IPS-20b (cell line): Measurements from ENCODE around the gene SEMA6A.

ENCODE experiments used
- H3K27ac ChIP-seq: one replicate; pipeline ENCODE4 v1.5.1; 2013; ENCODE audit warnings: low read length
- H3K27me3 ChIP-seq: 2 replicates; pipeline ENCODE4 v1.6.1; 2013; ENCODE audit warnings: mild to moderate bottlenecking, low read length, inconsistent platforms; ENCODE audit not compliant: insufficient read depth
- H3K36me3 ChIP-seq: 2 replicates; pipeline ENCODE4 v1.6.1; 2013; ENCODE audit warnings: low read depth, mild to moderate bottlenecking, inconsistent platforms, low read length, moderate library complexity; ENCODE audit not compliant: insufficient read depth
- H3K4me1 ChIP-seq: 2 replicates; pipeline ENCODE4 v1.6.1; 2013; ENCODE audit warnings: mild to moderate bottlenecking, control low read depth, inconsistent platforms, low read length, moderate library complexity; ENCODE audit not compliant: insufficient read depth
- H3K4me3 ChIP-seq: 2 replicates; pipeline ENCODE4 v1.5.1; 2013; ENCODE audit warnings: mild to moderate bottlenecking, low read length, inconsistent platforms
- H3K9ac ChIP-seq: 2 replicates; pipeline ENCODE4 v1.6.1; 2013; ENCODE audit warnings: low read depth, mild to moderate bottlenecking, inconsistent platforms, low read length, moderate library complexity
- H3K9me3 ChIP-seq: 2 replicates; pipeline ENCODE4 v1.6.1; 2013; ENCODE audit warnings: mild to moderate bottlenecking, low read depth, low read length, inconsistent platforms; ENCODE audit not compliant: insufficient read depth

Gene SEMA6A

GRCh38 chr5:116451905-116452450 is 122.6 kb downstream of the SEMA6A start:
- H3K36me3 ChIP-seq, result peaks cover 92% of the 10 kb centered on the region
- peaks cover 47% of the 10 kb centered on the region for H3K4me1 ChIP-seq

GRCh38 chr5:116451066-116451465 is 123.6 kb downstream of the SEMA6A start:
- no peak overlapping the region for H3K4me3 ChIP-seq
- H3K4me1 ChIP-seq, result peaks cover 47% of the 10 kb centered on the region
- H3K27me3 ChIP-seq, result no peaks in the 10 kb centered on the region
- H3K9me3 ChIP-seq, result no peaks in the 10 kb centered on the region
- H3K27ac ChIP-seq, result no peak overlapping the region
- H3K36me3 ChIP-seq, result peaks cover 92% of the 10 kb centered on the region
- H3K9ac ChIP-seq, result no peak overlapping the region

More at GRCh38 chr5:116451905-116452450, 122.6 kb downstream of the SEMA6A start:
- Histone ChIP-seq H3K9me3 (no peaks in the 10 kb centered on the region), H3K9ac (no peak overlapping the region), H3K27ac (no peak overlapping the region), H3K4me3 (no peak overlapping the region), H3K27me3 (no peaks in the 10 kb centered on the region)

- no peaks in the 10 kb centered on the region for H3K9me3 ChIP-seq
- H3K4me3 ChIP-seq, result no peak overlapping the region; the same call in 1 of the 2 replicates
- H3K27ac ChIP-seq, result no peak overlapping the region
- H3K27me3 ChIP-seq, result no peaks in the 10 kb centered on the region
- peaks cover 92% of the 10 kb centered on the region for H3K36me3 ChIP-seq
- H3K4me1 ChIP-seq, result peaks cover 57% of the 10 kb centered on the region
- no peak overlapping the region for H3K9ac ChIP-seq
These were observed 125.2 kb downstream of the SEMA6A start for GRCh38 chr5:116449458-116449857.

GRCh38 chr5:116448870-116449427 is 125.7 kb downstream of the SEMA6A start:
- Histone ChIP-seq H3K36me3 (peaks cover 86% of the 10 kb centered on the region), H3K4me1 (peaks cover 58% of the 10 kb centered on the region), H3K9ac (no peak overlapping the region), H3K27me3 (no peaks in the 10 kb centered on the region), H3K4me3 (no peak overlapping the region; the same call in 1 of the 2 replicates), H3K27ac (no peak overlapping the region), H3K9me3 (no peaks in the 10 kb centered on the region)

- Histone ChIP-seq H3K27me3 (no peaks in the 10 kb centered on the region), H3K36me3 (peaks cover 85% of the 10 kb centered on the region), H3K9ac (no peak overlapping the region), H3K4me3 (no peak overlapping the region), H3K9me3 (no peaks in the 10 kb centered on the region), H3K27ac (no peak overlapping the region), H3K4me1 (peaks cover 57% of the 10 kb centered on the region)
These were observed 126.2 kb downstream of the SEMA6A start for GRCh38 chr5:116448450-116448849.

GRCh38 chr5:116446356-116447005 is 128.1 kb downstream of the SEMA6A start:
- Histone ChIP-seq H3K4me1 (peaks cover 44% of the 10 kb centered on the region), H3K4me3 (no peak overlapping the region), H3K9ac (no peak overlapping the region), H3K9me3 (no peaks in the 10 kb centered on the region), H3K27me3 (no peaks in the 10 kb centered on the region), H3K27ac (no peak overlapping the region), H3K36me3 (peaks cover 70% of the 10 kb centered on the region)

- Histone ChIP-seq H3K9me3 (no peaks in the 10 kb centered on the region), H3K4me1 (peaks cover 39% of the 10 kb centered on the region), H3K9ac (no peak overlapping the region), H3K4me3 (no peak overlapping the region), H3K27ac (no peak overlapping the region), H3K27me3 (peaks cover 6% of the 10 kb centered on the region; the same call in 1 of the 2 replicates), H3K36me3 (peaks cover 58% of the 10 kb centered on the region)
These were observed 129.3 kb downstream of the SEMA6A start for GRCh38 chr5:116445311-116445710.

GRCh38 chr5:116444373-116445295 is 130.0 kb downstream of the SEMA6A start:
- peaks cover 55% of the 10 kb centered on the region for H3K36me3 ChIP-seq
- no peak overlapping the region for H3K9ac ChIP-seq
- no peak overlapping the region for H3K27ac ChIP-seq
- H3K9me3 ChIP-seq, result no peaks in the 10 kb centered on the region
- H3K27me3 ChIP-seq, result peaks cover 13% of the 10 kb centered on the region
- H3K4me1 ChIP-seq, result peaks cover 32% of the 10 kb centered on the region
- no peak overlapping the region for H3K4me3 ChIP-seq

- H3K4me3 ChIP-seq, result no peak overlapping the region
- H3K4me1 ChIP-seq, result peaks cover 28% of the 10 kb centered on the region
- peaks cover 39% of the 10 kb centered on the region for H3K36me3 ChIP-seq
- H3K27ac ChIP-seq, result no peak overlapping the region
- H3K9me3 ChIP-seq, result no peaks in the 10 kb centered on the region
- H3K9ac ChIP-seq, result no peak overlapping the region
- peaks cover 23% of the 10 kb centered on the region for H3K27me3 ChIP-seq
These were observed 131.6 kb downstream of the SEMA6A start for GRCh38 chr5:116442931-116443551.

GRCh38 chr5:116442095-116442534 is 132.5 kb downstream of the SEMA6A start:
- Histone ChIP-seq H3K27ac (no peak overlapping the region), H3K27me3 (peaks cover 31% of the 10 kb centered on the region), H3K4me1 (peaks cover 33% of the 10 kb centered on the region), H3K9ac (no peak overlapping the region), H3K4me3 (no peak overlapping the region), H3K9me3 (no peaks in the 10 kb centered on the region), H3K36me3 (peaks cover 30% of the 10 kb centered on the region)

GRCh38 chr5:116441223-116441622 is 133.4 kb downstream of the SEMA6A start:
- peaks cover 40% of the 10 kb centered on the region for H3K27me3 ChIP-seq
- H3K9ac ChIP-seq, result no peak overlapping the region
- no peak overlapping the region for H3K27ac ChIP-seq
- peaks cover 33% of the 10 kb centered on the region for H3K4me1 ChIP-seq
- H3K9me3 ChIP-seq, result no peaks in the 10 kb centered on the region
- H3K36me3 ChIP-seq, result peaks cover 21% of the 10 kb centered on the region
- H3K4me3 ChIP-seq, result no peak overlapping the region
